Breast epithelium (tissue), 4 donors: ENCODE data around the gene DNAJC19. TPM values are rescaled to one million over a fixed set of nuclear protein-coding genes. Genes with fewer than 3 reads are reported as not detected.
"Not testable (repeated sequence)": the region's sequence is repeated elsewhere in the genome, so short reads cannot be mapped to it uniquely, and the experiment has no call there.

Experiments used
- DNase-seq, 2 donors: peaks; one replicate each; pipeline ENCODE4 v3.0.0-alpha.2; 2019; ENCODE audit warnings: low spot score in 2 of 2
- H3K27ac ChIP-seq, 2 donors: fragments of 200-600 bp; sonication (generic) in 1 of 2; one replicate each; pipeline ENCODE4 v1.5.1; 2016 to 2019; ENCODE audit warnings: mild to moderate bottlenecking in 1 of 2
- H3K27me3 ChIP-seq, 2 donors: fragments of 200-600 bp; sonication (generic) in 1 of 2; one replicate each; pipeline versions ENCODE4 v1.5.1 to v1.6.0; 2017 to 2019; ENCODE audit warnings: control low read depth in 1 of 2, mild to moderate bottlenecking in 1 of 2
- H3K36me3 ChIP-seq: fragments of 200-600 bp; one replicate; pipeline ENCODE4 v1.5.1; 2019
- H3K4me1 ChIP-seq, 2 donors: fragments of 200-600 bp; sonication (generic); one replicate each; pipeline ENCODE4 v1.5.1; 2016 to 2019; ENCODE audit warnings: control low read depth in 1 of 2
- H3K4me3 ChIP-seq, 3 donors: fragments of 200-600 bp; sonication (generic); 1 replicate in 2 of 3; 2 replicates in 1 of 3; pipeline ENCODE4 v1.5.1; 2016 to 2019; ENCODE audit warnings: mild to moderate bottlenecking in 3 of 3, moderate library complexity in 2 of 3
- H3K9me3 ChIP-seq, 2 donors: fragments of 200-600 bp; sonication (generic) in 1 of 2; one replicate each; pipeline ENCODE4 v1.5.1; 2016 to 2019; ENCODE audit warnings: control low read depth in 1 of 2
- CTCF ChIP-seq, 3 donors: fragments of 450-650 bp; IDR thresholded peaks; one replicate each; pipeline ENCODE4 v1.5.1; 2016 to 2017; ENCODE audit warnings: antibody characterized with exemption in 3 of 3, mild to moderate bottlenecking in 3 of 3, moderate library complexity in 3 of 3
- POLR2A ChIP-seq: fragments of 450-650 bp; IDR thresholded peaks from one replicate; pipeline ENCODE4 v1.6.1; 2016; ENCODE audit warnings: antibody characterized with exemption, mild to moderate bottlenecking, moderate library complexity
- POLR2AphosphoS5 ChIP-seq, 3 donors: sonication (generic); formaldehyde crosslinking; IDR thresholded peaks; one replicate each; pipeline ENCODE4 v1.6.1; 2017; ENCODE audit warnings: antibody characterized with exemption in 3 of 3
- intact Hi-C: fragments of 100-400 bp; cut with DNase I; formaldehyde crosslinking; loops from one replicate; pipeline ENCODE4 v1.15.1; 2023; ENCODE audit warnings: low total_unique reads
- total RNA-seq, 3 donors: library from RNA; depleted of rRNA; stranded (reverse); fragments of >200 nt; gene quantifications; one replicate each; pipeline ENCODE4 v1.1.0, GENCODE V29; 2016

DNAJC19 gene
- total RNA-seq, 3 donors from 2014 or later = 39.8 to 55.4 (median 44.5) TPM

- Histone ChIP-seq H3K9me3 (no peaks in the 10 kb centered on the region), H3K4me3 (no peak overlapping the region), H3K27me3 (no peaks in the 10 kb centered on the region), H3K36me3 (no peaks in the 10 kb centered on the region), H3K27ac (no peak overlapping the region), H3K4me1 (no peaks in the 10 kb centered on the region)
- intact Hi-C loops = no loop called here
- no peak for DNase-seq
- TF ChIP-seq POLR2AphosphoS5 (IDR thresholded peaks at IDR 0.05) (no peak), CTCF (IDR thresholded peaks at IDR 0.05) (no peak), POLR2A (no peak)
Measured at GRCh38 chr3:181008796-181009195, 19.3 kb upstream of the DNAJC19 start.

- DNase-seq = no peak
- intact Hi-C loops = no loop called here
- Histone ChIP-seq H3K36me3 (no peaks in the 10 kb centered on the region), H3K9me3 (peaks cover 0 to 12% of the 10 kb centered on the region in 2 donors), H3K27me3 (no peaks in the 10 kb centered on the region), H3K4me1 (no peaks in the 10 kb centered on the region), H3K4me3 (no peak overlapping the region), H3K27ac (no peak overlapping the region)
- TF ChIP-seq POLR2AphosphoS5 (IDR thresholded peaks at IDR 0.05) (no peak), POLR2A (no peak), CTCF (IDR thresholded peaks at IDR 0.05) (no peak)
Measured at GRCh38 chr3:181007262-181007661, 17.7 kb upstream of the DNAJC19 start.

GRCh38 chr3:181006541-181006940 lies 17.0 kb upstream of the DNAJC19 start:
- H3K27ac ChIP-seq = no peak overlapping the region

GRCh38 chr3:181003469-181003868 lies 13.9 kb upstream of the DNAJC19 start:
- H3K27ac ChIP-seq, H3K27me3 ChIP-seq, intact Hi-C loops, H3K4me1 ChIP-seq, H3K36me3 ChIP-seq, H3K4me3 ChIP-seq, DNase-seq: not testable (repeated sequence)
- peaks cover 0 to 19% of the 10 kb centered on the region in 2 donors for H3K9me3 ChIP-seq

More at GRCh38 chr3:181006541-181006940, 17.0 kb upstream of the DNAJC19 start:
- intact Hi-C loops = no loop called here
- H3K36me3 ChIP-seq = no peaks in the 10 kb centered on the region
- H3K4me1 ChIP-seq = no peaks in the 10 kb centered on the region
- DNase-seq = no peak
- H3K27me3 ChIP-seq = no peaks in the 10 kb centered on the region
- TF ChIP-seq POLR2A (no peak), POLR2AphosphoS5 (IDR thresholded peaks at IDR 0.05) (no peak), CTCF (IDR thresholded peaks at IDR 0.05) (no peak)
- peaks cover 0 to 12% of the 10 kb centered on the region in 2 donors for H3K9me3 ChIP-seq
- no peak overlapping the region for H3K4me3 ChIP-seq

- DNase-seq, H3K27me3 ChIP-seq, H3K4me1 ChIP-seq, H3K27ac ChIP-seq, intact Hi-C loops, H3K4me3 ChIP-seq, H3K36me3 ChIP-seq: not testable (repeated sequence)
- peaks cover 0 to 19% of the 10 kb centered on the region in 2 donors for H3K9me3 ChIP-seq
Measured at GRCh38 chr3:181002331-181002730, 12.8 kb upstream of the DNAJC19 start.

GRCh38 chr3:180996415-180996932 lies 6.9 kb upstream of the DNAJC19 start:
- no peak for DNase-seq
- intact Hi-C loops = loop anchor here (2.0 kb wide), 1 partner anchor 48 kb away; no protein-coding TSS in a partner anchor
- Histone ChIP-seq H3K4me1 (no peaks in the 10 kb centered on the region), H3K4me3 (no peak overlapping the region), H3K27me3 (no peaks in the 10 kb centered on the region), H3K36me3 (no peaks in the 10 kb centered on the region), H3K9me3 (peaks cover 0 to 8% of the 10 kb centered on the region in 2 donors), H3K27ac (no peak overlapping the region)
- no peak for TF ChIP-seq POLR2A
- TF ChIP-seq CTCF (IDR thresholded peaks at IDR 0.05) = no peak
- TF ChIP-seq POLR2AphosphoS5 (IDR thresholded peaks at IDR 0.05) = no peak
